Forelimb muscle (tissue), 1 donor: ENCODE measurements around the gene CLIC3. TPM values are rescaled to one million over a fixed set of nuclear protein-coding genes. Genes with fewer than 3 reads are reported as not detected.
"Not testable (repeated sequence)": the region's sequence is repeated elsewhere in the genome, so short reads cannot be mapped to it uniquely, and the experiment has no call there.

Experiments
- DNase-seq: peaks from one replicate; pipeline ENCODE4 v3.0.0-alpha.2; 2013; ENCODE audit warnings: low read depth
- polyA plus RNA-seq: library from polyadenylated mRNA; unstranded; fragments of 120-200 nt; gene quantifications from one replicate; pipeline ENCODE4 v1.2.1, GENCODE V29; 2013; ENCODE audit not compliant: insufficient read length

Gene CLIC3, protein sequence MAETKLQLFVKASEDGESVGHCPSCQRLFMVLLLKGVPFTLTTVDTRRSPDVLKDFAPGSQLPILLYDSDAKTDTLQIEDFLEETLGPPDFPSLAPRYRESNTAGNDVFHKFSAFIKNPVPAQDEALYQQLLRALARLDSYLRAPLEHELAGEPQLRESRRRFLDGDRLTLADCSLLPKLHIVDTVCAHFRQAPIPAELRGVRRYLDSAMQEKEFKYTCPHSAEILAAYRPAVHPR
- polyA plus RNA-seq = 0.42 TPM

DNA sequence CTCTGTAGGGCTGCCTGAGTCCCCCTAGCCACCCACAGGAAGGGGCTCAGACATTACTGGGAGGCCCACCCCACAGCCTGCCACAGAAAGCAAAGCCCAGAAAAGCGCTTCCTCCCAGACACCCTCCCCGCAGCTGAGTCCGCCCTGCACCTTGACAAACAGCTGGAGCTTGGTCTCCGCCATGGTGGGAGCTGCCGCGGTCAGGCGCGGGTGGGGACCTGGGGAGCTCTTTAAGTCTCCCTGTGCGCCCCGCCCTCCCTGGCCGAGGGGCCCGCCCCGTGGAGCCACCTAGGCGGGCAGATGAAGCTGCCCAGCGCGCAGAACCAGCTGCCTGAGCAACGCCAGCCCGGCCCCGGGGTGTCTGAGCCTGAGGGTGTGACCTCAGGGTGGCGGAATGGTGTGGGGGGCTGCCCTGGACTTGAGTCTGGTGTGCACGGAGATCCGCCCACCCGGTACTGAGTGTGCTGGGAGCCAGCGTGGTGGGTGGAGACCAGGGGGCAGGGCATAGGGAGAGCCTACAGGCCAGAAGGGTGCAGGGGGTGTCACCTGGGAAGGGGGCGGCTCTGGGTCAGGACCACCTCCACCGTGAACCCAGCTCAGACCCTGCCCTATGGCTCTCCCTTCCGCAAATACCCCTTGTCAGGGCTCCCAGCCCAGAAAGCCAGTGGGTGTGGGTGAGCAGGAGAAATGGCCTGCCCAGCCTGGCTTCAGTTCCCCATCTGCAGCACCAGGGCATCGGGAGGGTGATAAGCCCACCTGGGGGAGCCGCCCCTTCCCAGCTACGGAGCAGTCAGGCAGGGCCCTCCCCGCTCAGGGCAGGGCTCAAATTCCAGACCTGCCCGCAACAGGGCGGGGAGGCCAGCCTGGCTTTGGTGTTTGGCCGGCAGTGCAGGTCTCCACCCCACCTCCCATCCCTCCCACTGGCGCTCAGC is at the start of gene CLIC3:
Gene CLIC3 (minus strand): TSS at position 208 of the 932 bp plus-strand sequence. CDS start 25 bp downstream, at position 183.
- DNase-seq = no peak

DNA sequence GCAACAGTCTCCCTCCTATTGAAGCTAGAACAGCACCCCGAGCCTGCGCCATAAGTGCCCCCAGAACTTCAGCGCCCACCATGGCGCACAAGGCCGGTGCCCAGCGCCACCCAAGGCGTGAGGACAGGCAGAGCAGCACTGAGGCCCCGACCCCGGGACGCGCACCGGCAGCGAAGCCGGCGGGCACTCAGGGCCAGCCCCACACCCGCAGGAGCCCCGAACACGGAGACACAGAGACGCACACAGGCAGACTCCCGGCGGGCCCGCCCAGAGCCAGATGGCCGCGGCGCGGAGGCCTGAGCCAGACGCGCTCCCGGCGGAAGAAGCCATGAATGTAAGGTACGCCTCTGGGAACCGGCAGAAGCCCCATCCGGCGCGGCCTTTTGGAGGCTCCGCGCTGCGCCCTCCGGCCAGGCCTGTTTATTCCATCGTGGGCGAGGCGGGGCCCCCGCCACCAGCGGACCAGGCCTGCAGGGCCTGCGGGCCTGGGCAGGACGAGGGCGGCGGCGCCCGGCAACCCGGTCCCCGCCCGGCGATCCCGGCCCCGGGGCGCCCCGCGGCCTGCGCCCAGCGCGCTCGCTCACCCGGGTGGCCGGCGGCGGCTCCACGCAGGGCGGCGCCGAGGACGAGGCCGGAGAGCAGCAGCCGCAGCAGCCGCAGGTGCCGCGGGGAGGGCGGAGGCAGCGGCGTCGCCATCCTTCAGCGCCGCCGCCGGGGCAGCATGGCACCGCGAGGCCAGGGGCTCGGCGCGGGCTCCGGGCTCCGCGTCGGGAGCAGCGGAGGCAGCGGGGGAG is 49.1 kb upstream of the CLIC3 start:
- no peak for DNase-seq

DNA sequence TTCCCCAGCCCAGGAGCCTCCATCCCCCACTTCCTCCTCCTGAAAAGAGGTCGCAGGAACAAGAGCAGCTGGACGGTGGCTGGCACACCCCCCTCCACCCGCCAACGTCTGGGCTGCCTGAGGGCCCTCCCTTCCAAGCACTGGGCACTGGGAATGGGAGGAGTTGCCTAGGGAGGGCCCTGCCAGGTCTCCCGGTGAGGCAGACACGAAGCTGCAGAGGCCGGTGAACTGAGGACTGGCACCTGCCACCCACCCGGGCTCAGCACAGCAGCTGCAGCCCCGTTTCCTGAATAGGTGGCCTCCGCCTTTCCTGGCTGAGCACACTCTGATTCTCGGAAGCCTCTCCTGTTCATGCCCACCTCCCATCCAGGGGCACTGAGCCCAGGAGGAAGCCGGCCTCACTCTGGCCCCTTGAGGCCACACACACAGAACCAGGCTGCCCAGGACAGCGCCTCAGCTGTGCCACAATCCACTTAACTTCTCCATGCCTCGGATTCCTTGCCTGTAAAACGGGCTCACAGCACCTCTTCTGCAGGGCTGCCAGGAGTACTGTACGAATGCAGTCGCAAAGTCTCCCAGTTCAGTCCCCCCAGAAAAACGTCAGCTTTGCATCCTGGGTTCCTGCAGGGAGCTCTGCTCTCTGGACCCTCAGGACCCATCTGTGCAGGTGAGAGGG is 48.3 kb upstream of the CLIC3 start:
- DNase-seq = no peak

DNA sequence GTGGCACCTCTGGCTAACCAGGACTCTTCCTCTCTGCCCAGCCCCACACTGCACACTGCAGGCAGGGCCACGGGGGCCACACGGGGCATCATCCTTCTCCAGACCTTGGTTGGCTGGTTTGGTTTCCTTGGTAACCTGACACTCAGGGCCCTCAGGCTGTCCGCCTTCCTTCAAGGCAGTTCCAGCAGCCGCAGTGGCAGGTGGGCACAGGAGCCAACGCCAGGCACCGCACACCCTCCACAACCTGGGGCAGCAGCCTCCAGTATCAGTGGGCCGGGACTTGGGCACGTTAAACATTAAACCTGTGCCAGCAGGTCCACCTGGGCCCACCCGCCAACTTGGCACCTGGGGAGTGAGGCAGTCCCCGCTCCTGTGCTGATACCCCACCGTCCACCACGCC is 47.7 kb upstream of the CLIC3 start:
- DNase-seq = no peak

DNA sequence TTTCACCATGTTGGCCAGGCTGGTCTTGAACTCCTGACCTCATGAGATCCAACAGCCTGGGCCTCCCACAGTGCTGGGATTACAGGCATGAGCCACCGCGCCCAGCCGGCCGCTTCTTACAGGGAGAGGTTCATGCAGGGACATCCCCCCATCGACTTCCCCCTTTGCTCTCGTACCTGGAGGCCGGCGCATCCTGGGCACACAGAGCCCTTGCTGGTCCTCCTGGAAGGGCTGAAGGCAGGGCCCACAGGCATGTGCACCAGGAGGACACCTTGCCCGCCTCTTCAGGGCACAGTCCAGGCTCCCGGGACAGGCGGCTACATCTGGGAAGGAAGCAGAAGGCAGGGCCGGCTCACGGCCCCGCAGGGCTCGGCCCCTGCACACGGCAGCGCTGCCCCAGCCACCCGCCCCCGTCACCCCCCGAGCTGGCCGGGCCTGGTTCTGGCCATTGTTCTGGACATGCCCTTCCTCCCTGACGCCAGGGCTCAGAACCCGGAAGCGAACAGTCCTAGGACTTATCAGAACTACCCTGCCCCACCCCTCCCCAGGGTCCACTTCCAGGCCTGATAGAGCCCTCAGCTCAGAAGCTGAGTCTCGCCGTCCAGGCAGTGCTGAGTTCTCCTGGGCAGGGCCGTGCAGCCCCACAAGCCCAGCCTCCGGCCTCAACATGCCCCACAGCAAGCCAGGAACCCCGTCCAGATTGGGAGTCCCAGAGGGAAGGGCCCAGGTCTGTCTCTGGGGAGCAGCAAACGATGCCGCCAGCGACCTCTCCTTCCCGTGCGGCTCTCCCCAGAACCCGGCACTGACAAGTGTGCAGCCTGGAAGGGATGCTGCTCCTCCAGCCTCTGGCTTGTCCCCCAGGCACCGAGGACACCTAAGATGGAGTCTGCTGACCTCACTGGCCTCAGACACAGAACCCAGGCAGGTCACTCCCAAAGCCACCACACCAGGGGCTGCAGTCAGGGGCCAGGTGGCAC is 46.7 kb upstream of the CLIC3 start:
- no peak for DNase-seq

DNA sequence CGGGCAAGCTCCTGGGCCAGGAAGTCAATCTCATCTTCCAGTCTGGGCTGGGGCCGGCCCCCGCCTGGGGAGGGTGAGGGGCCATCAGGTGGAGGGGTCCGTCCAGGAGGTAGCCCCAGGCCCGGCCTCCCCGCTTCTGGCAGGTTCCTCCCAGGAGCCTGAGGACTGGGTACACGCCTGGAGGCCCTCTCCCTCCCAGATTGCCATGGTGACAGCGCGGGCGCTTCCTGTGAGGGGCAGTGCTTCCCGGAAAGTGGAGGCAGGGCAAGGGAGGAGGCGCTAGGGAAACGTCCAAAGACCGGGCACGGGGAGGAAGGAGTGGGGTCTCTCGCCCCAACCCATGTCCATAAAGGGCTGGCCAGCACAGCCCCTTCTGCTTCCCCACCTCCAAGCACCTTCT is 44.8 kb upstream of the CLIC3 start:
- no peak for DNase-seq

DNA sequence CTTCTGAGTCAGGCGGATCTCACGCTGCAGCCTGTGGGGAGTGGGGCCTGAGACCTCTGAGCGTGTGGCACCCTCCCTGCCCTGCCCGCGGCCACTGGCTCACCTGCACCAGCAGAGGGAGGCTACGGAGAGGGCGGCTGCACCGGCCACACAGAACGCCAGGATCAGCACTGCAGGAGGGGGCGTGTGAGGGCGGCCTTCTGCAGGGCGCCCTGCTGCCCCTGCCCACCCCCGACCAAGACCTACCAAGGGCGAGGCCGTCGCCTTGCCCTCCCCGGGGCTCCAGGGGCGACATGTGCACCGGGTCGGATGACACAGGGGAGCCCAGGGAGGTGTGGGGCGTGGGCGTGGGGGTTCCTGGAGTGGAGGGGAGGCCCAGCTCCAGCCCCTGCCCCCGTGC is 44.2 kb upstream of the CLIC3 start:
- DNase-seq = no peak

DNA sequence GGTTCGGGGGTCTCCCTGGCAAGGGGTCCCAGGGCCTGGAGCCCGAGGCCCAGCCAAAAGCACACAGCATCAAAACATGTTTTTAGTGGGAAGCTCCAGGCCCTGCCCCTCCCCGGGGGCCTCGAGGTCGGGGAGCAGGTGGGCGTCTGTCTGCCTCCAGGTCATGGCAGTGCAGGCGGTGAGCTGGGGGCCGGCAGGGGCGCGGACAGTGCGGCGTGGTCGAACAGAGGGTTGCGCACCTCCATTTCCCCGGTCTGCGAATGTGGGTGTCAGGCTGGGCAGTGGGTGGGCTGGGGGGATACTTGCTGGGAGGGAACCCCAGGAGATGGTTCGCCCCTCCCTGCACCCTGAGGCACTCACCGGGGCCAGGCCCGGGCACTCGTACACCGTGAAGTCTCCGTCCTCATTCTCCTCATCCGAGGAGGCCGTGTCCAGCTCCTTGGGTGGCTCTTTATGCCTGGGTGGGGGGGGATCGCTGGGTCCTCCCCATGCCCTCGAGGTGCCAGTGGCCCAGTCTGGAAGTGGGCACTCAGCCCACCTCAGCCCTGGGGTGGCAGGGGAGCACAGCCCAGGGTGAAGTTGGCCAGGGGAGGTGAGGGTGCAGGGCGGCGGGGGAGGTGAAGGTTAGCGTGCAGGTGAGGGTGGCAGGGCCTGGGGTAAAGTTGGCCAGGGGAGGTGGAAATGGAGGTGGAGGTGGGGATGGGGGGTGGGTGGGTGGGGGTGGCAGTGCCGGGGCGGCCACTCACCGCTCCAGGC is 43.4 kb upstream of the CLIC3 start:
- DNase-seq = no peak

DNA sequence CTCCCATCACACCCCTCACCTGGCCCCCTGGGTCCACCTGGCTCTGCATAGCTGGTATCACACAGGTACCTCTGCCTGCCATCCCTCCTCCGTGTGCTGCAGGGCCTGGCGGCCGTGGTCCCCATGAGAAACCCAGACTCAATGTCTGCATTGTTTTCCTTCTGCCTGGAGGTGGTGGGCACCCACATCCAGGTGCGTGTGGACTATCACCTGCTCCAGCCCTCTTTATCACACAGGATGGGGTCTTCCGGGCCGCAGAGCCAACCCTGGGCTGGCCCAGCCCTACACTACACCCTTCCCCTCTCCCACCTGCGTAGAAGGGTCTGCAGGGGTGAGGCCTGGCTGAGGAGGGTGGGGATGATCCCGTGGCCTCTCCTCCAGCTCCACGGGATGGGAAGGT is 42.5 kb upstream of the CLIC3 start:
- DNase-seq = no peak

DNA sequence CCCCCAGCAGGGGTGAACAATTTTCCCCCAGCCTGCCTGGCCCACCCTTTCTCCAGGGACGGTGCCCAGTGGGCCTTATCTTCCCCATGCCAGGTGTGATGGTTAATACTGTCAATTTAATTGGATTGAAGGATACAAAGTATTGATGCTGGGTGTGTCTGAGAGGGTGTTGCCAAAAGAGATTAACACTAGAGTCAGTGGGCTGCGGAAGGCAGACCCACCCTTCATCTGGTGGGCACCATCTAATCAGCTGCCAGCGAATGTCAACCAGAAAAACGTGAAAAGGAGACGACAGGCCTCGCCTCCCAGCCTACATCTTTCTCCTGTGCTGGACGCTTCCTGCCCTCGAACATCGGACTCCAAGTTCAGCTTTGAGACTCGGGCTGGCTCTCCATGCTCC is 41.1 kb upstream of the CLIC3 start:
- DNase-seq = no peak

DNA sequence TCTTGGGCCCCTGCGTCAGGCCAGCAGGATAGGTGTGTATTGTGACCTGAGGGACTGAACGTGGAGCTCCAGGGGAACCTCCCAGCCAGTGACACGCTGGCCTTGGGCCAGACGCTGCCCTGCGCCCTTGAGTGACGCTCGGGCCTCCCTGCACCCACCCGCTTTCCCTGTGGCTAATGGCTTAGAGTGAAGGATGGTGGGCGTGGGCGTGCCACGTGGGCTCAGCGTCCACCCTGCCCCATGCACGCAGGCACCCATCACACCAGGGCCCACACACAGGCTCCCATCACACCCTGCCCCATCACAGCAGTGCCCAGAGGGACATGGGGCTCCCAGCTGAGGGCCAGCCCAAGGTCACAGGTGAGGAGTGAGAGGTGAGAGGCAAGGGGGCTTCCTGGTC is 40.7 kb upstream of the CLIC3 start:
- DNase-seq = no peak

DNA sequence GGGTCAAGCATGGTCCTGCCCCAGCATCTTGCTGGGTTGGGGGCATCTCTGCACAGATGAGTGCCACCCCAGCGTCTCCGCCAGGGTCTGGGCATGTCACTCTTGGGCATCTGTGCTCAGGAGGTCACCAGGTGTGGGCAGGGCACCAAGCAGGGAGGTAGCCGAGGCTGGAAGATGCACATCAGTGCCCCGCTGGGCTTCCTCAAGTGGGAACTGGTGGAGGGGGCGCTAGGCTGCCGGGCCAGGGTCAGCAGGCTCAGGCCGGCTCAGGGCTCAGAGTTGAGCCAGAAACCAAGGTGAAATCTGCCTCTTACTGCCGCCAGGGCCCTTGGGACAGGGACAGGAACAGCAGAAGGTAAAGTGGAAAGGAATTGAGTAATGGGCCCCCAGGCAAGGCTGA is 39.6 kb upstream of the CLIC3 start:
- no peak for DNase-seq

DNA sequence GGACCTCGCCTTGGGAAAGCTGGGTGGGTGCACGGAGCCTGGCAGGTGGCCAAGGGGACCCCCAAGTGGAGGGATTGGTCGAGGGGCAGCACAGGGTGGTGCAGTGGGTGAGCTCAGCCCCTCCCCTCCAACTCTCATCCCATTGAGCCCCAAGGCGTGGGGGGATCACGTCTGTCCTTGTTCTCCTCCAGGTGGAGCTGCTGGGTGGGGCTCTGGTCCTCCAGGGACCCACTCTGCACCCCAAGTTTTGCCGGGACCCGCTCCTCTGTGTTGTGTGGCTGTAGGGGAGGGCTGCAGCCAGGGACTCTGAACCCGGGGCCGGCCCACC is 39.1 kb upstream of the CLIC3 start:
- no peak for DNase-seq

DNA sequence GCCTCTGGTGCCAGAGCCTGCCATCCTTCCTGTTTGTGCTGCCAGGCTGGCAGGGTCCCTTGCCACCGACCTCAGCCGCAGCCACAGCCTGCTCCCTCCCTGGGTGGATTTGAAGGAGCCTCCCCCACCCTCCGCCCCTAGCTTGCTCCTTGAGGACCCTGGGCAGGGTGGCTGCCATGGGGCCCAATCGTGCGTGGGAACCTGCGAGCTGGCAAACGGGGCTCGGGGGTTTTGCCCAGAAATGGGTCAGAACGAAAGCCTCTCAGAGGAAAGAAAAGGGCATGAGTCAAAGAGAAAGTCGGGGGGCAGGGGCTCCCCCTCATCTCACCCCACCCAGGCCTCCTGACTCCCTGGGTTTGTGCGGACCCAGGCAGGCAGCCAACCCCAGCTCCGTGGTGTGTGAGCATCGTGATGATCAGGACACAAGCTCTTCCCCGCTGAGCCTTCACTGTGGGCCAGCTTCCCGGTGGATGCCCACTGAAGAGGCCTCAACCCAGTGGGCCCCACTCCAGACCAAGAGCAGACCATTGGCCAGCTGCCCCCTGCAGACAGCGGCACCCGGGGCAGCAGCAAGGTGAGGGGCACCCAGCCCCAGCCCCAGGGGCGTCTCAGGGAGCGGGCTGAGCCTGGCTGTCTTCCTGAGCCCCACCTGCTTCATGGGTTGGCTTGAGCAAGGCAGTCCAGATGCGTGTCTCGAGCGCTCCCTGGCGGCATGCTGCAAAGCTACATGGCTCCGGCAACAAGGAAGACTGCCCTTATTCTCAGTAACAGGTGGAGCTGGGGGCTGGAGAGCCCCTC is 38.5 kb upstream of the CLIC3 start:
- no peak for DNase-seq

DNA sequence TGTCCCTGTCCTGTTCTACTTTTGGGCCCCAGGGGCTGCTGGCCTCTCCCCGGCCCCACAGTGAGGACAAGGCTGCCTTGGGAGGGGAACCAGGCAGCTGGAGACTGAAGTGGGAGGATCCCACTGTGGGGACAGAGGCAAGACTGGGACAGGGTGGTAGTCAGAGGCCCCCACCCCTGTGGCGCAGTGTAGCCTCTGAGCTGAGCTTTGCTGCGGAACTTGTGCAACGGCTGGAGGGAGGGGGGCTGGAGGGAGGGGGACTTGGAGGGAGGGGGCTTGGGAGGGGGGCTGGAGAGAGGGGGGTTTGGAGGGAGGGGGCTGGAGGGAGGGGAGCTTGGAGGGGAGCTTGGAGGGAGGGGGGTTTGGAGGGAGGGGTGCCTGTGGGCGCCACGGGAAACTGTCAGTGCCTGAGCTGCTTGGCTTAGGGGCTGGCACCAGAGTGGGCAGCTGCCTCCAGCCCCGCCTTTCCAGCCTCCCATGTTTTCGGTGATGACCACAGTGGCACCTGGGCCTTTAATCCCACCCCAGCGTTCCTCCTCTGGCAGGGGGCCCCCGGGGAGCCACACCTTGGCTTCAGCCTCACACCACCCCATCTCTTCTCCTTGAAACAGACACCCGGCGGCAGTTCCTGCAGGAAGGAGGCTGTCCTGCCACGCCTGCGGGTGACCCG is 37.8 kb upstream of the CLIC3 start:
- no peak for DNase-seq

DNA sequence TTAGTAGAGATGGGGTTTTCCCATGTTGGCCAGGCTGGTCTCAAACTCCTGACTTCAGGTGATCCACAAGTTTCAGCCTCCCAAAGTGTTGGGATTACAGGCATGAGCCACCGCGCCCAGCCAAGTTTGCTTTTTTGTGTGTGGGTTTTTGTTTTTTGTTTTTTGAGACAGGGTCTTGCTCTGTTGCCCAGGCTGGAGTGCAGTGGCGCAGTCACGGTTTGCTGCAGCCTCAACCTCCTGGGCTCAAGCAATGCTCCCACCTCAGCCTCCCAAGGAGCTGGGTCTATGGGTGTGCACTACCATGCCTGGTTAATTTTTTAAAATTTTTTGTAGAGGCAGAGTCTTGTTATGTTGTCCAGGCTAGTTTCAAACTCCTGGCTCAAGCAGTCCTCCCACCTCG is 37.1 kb upstream of the CLIC3 start:
- not testable (repeated sequence) for DNase-seq

DNA sequence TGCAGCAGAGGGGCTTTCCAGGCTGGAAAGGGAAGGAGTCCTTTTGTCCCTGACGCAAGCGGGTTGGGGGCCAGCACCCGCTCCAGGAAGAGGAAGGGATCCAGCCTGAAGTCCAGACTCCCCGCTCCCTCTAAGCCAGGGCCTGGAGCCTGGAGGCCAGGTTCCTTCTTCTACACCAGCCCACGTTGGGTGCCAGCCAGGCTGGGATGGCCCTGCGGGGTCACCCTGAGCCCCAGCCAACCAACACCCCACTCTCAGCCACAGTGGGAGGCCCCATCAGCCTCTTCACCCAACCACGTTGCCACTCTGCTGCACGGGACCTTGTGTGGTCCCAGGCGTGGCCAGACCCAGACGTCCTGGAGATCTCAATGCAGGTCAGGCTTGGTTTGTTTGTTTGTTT is 36.5 kb upstream of the CLIC3 start:
- DNase-seq = no peak

DNA sequence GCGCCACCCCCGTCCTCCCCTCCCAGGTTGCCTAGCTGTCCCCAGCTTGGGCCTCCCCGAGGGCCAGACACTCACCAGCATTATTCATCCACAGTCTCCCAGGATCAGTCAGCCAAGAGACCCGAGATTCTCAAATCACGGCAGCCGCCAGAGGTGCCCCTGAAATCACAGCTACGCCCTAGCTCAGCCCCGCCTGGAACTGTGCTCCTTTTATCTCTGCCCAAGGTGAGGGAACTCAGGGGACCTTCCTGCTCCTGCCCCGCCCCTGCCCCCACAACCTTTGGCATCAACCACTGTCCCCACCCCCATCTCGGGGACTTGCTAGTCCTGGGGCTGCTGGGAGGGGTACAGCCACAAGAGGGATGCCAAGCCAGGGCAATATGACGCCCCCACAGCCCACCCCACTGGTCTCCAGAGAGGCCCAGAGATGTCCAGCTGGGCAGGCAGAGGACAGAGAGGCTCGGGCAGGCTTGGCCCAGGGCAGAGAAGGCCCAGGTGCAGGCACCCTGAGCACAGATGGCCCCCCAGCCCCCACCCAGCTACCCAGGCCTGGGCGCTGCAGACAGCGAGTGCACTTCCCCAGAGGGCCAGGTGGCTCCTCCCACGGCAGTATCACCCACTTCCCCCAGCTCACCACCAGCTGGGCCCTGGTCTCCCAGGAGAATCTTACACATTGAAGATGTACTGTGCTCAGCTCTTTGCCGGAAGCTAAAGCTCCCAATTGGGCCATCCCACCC is 35.7 kb upstream of the CLIC3 start, which contains the start of gene FUT7:
Gene FUT7 (minus strand): TSS at position 185 of the 737 bp plus-strand sequence. CDS start 97 bp downstream, at position 88.
- DNase-seq = no peak
